ENCODE measurements around the gene EEF1AKMT2. TPM values are rescaled to one million over a fixed set of nuclear protein-coding genes. Genes with fewer than 3 reads are reported as not detected.

EEF1AKMT2 gene
- total RNA-seq, 1 donor from 2014 or later, result 19.1 TPM

DNA sequence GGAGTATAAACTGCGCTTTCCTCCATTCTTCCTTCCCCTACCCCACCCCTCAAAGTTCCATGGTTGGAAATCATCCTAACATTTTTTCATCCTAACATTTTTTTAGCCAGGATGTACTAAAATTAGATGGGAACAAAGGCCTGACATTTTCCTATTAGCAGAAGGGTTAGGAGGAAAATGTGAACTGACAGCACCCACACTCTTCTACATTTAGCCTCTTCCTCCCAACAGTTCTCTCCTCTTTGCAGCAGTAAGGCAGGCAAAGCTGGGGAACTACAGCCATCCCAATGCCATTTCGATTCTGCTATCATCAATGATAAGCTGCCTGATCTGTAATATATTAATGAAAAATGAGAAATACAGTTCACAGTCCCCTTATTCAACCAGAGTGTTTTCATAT, 36.1 kb downstream of the EEF1AKMT2 start:
- TF ChIP-seq, protein P1, sequence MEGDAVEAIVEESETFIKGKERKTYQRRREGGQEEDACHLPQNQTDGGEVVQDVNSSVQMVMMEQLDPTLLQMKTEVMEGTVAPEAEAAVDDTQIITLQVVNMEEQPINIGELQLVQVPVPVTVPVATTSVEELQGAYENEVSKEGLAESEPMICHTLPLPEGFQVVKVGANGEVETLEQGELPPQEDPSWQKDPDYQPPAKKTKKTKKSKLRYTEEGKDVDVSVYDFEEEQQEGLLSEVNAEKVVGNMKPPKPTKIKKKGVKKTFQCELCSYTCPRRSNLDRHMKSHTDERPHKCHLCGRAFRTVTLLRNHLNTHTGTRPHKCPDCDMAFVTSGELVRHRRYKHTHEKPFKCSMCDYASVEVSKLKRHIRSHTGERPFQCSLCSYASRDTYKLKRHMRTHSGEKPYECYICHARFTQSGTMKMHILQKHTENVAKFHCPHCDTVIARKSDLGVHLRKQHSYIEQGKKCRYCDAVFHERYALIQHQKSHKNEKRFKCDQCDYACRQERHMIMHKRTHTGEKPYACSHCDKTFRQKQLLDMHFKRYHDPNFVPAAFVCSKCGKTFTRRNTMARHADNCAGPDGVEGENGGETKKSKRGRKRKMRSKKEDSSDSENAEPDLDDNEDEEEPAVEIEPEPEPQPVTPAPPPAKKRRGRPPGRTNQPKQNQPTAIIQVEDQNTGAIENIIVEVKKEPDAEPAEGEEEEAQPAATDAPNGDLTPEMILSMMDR (IDR thresholded peaks at IDR 0.05; ENCODE audit: insufficient read depth, low read depth, low read length), result no peak
- TF ChIP-seq EZH2 (IDR thresholded peaks at IDR 0.05; ENCODE audit: insufficient read depth, low read length), result no peak
- no peak overlapping the region for H3K27ac Mint-ChIP-seq (ENCODE audit: unreplicated experiment)
- Histone ChIP-seq H3K79me2 (ENCODE audit: insufficient read depth, low read length) (no peaks in the 10 kb centered on the region), H3K27me3 (ENCODE audit: insufficient read depth, low read length) (no peaks in the 10 kb centered on the region), H3K4me2 (ENCODE audit: low read length) (no peak overlapping the region), H3K4me3 (ENCODE audit: insufficient read depth, low read depth, low read length) (no peak overlapping the region), H4K20me1 (ENCODE audit: insufficient read depth, low read length) (no peaks in the 10 kb centered on the region), H3K9ac (ENCODE audit: low read length) (no peak overlapping the region), H3K4me1 (ENCODE audit: insufficient read depth, low read length) (no peaks in the 10 kb centered on the region), H3K9me3 (ENCODE audit: insufficient read depth, low read depth, low read length) (no peaks in the 10 kb centered on the region), H3K36me3 (ENCODE audit: insufficient read depth, low read length) (peaks cover 38% of the 10 kb centered on the region), H2AFZ (ENCODE audit: low read depth, low read length) (no peak overlapping the region), H3K27ac (ENCODE audit: low read depth, low read length) (no peak overlapping the region)
- no peak for FAIRE-seq
- no peaks in the 10 kb centered on the region for H3K27me3 Mint-ChIP-seq (ENCODE audit: low read depth, unreplicated experiment)
- H3K4me3 Mint-ChIP-seq (ENCODE audit: unreplicated experiment), result no peak overlapping the region
- H3K9me3 Mint-ChIP-seq (ENCODE audit: unreplicated experiment), result no peaks in the 10 kb centered on the region
- H3K4me1 Mint-ChIP-seq (ENCODE audit: low read depth, unreplicated experiment), result peaks cover 2% of the 10 kb centered on the region
- no peak for DNase-seq (ENCODE audit: low read depth)
- H3K36me3 Mint-ChIP-seq (ENCODE audit: low read depth, unreplicated experiment), result peaks cover 2% of the 10 kb centered on the region

DNA sequence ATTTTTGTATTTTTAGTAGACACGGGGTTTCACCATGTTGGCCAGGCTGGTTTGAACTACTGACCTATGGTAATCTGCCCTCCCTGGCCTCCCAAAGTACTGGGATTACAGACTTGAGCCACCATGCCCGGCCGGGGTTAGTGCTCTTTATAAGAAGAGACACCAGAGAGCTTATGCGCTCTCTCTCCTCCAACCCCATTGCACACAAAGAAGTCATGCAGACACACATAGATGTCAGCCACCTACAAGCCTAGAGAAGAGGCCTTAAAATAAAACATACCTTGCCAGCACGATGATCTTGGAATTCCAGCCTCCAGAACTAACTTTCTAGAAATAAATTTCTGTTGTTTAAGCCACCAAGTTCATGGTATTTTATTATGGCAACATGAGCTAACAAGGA, 37.5 kb downstream of the EEF1AKMT2 start:
- no peaks in the 10 kb centered on the region for H3K9me3 Mint-ChIP-seq (ENCODE audit: unreplicated experiment)
- no peaks in the 10 kb centered on the region for H4K20me1 ChIP-seq (ENCODE audit: insufficient read depth, low read length)
- H3K4me3 ChIP-seq (ENCODE audit: insufficient read depth, low read depth, low read length), result no peak overlapping the region
- DNase-seq (ENCODE audit: low read depth) (no peak), FAIRE-seq (no peak)
- no peaks in the 10 kb centered on the region for H3K27me3 Mint-ChIP-seq (ENCODE audit: low read depth, unreplicated experiment)
- no peak overlapping the region for H3K27ac Mint-ChIP-seq (ENCODE audit: unreplicated experiment)
- H3K27ac ChIP-seq (ENCODE audit: low read depth, low read length), result no peak overlapping the region
- TF ChIP-seq, protein P1 (IDR thresholded peaks at IDR 0.05; ENCODE audit: insufficient read depth, low read depth, low read length), result no peak
- no peak overlapping the region for H3K4me3 Mint-ChIP-seq (ENCODE audit: unreplicated experiment)
- H3K36me3 ChIP-seq (ENCODE audit: insufficient read depth, low read length), result peaks cover 29% of the 10 kb centered on the region
- no peaks in the 10 kb centered on the region for H3K27me3 ChIP-seq (ENCODE audit: insufficient read depth, low read length)
- peaks cover 2% of the 10 kb centered on the region for H3K4me1 Mint-ChIP-seq (ENCODE audit: low read depth, unreplicated experiment)
- H3K9me3 ChIP-seq (ENCODE audit: insufficient read depth, low read depth, low read length), result no peaks in the 10 kb centered on the region
- H3K36me3 Mint-ChIP-seq (ENCODE audit: low read depth, unreplicated experiment), result peaks cover 2% of the 10 kb centered on the region
- H3K9ac ChIP-seq (ENCODE audit: low read length), result no peak overlapping the region
- no peak overlapping the region for H2AFZ ChIP-seq (ENCODE audit: low read depth, low read length)
- H3K4me2 ChIP-seq (ENCODE audit: low read length), result no peak overlapping the region
- H3K4me1 ChIP-seq (ENCODE audit: insufficient read depth, low read length), result no peaks in the 10 kb centered on the region
- H3K79me2 ChIP-seq (ENCODE audit: insufficient read depth, low read length), result no peaks in the 10 kb centered on the region

DNA sequence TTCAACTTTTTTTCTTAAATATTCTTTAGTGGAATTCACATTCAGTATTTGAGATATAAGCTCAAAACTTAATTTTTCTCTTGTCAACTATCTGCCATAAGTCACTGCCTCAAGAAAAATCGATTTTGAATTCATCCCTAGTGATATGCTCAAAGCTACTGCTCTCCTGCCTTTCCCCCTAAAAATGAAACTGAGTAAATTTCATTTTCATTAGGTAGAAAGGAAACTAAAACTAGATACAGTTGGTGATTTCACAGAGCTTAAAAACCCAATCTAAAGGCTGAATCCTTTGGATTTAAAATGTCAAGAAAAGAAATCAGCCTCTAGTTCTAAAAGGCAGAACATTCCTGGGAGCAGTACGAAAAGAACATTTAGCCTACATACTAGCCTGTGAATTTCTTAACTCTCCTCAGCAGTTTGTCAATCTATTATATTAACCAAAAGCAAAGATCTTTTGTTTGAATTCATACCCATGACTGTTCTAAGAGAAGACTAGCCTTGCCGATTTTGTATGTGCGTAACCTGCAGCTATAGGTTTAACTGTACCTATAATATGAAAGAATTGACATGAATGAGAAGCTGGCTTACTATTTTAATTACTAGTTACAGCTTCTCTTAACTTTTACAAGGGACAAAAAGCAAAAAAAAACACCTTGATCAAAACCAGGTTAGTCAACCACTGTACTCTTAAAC, 42.6 kb downstream of the EEF1AKMT2 start:
- FAIRE-seq, result no peak
- no peaks in the 10 kb centered on the region for H3K27me3 Mint-ChIP-seq (ENCODE audit: low read depth, unreplicated experiment)
- Histone ChIP-seq H3K9me3 (ENCODE audit: insufficient read depth, low read depth, low read length) (no peaks in the 10 kb centered on the region), H3K4me1 (ENCODE audit: insufficient read depth, low read length) (peaks cover 10% of the 10 kb centered on the region), H3K27ac (ENCODE audit: low read depth, low read length) (no peak overlapping the region), H3K79me2 (ENCODE audit: insufficient read depth, low read length) (no peaks in the 10 kb centered on the region), H3K9ac (ENCODE audit: low read length) (no peak overlapping the region), H2AFZ (ENCODE audit: low read depth, low read length) (no peak overlapping the region), H3K4me2 (ENCODE audit: low read length) (no peak overlapping the region), H3K27me3 (ENCODE audit: insufficient read depth, low read length) (no peaks in the 10 kb centered on the region), H3K36me3 (ENCODE audit: insufficient read depth, low read length) (peaks cover 4% of the 10 kb centered on the region), H3K4me3 (ENCODE audit: insufficient read depth, low read depth, low read length) (no peak overlapping the region), H4K20me1 (ENCODE audit: insufficient read depth, low read length) (no peaks in the 10 kb centered on the region)
- DNase-seq (ENCODE audit: low read depth), result no peak
- H3K9me3 Mint-ChIP-seq (ENCODE audit: unreplicated experiment), result no peaks in the 10 kb centered on the region
- H3K36me3 Mint-ChIP-seq (ENCODE audit: low read depth, unreplicated experiment), result no peaks in the 10 kb centered on the region
- H3K27ac Mint-ChIP-seq (ENCODE audit: unreplicated experiment), result no peak overlapping the region
- peaks cover 10% of the 10 kb centered on the region for H3K4me1 Mint-ChIP-seq (ENCODE audit: low read depth, unreplicated experiment)
- H3K4me3 Mint-ChIP-seq (ENCODE audit: unreplicated experiment), result no peak overlapping the region
- TF ChIP-seq, protein P1 (IDR thresholded peaks at IDR 0.05; ENCODE audit: insufficient read depth, low read depth, low read length), result no peak
- no peak for TF ChIP-seq EZH2 (IDR thresholded peaks at IDR 0.05; ENCODE audit: insufficient read depth, low read length)
